Lower leg skin (tissue), 3 donors: ENCODE results near the gene TMOD4.

ENCODE experiments used
- POLR2A ChIP-seq, 2 donors: fragments of 450-650 bp; IDR thresholded peaks; one replicate each; pipeline ENCODE4 v1.6.1; 2016 to 2017; ENCODE audit warnings: antibody characterized with exemption in 2 of 2, mild to moderate bottlenecking in 1 of 2, moderate library complexity in 1 of 2
- TF ChIP-seq, protein P1 (sequence below), 3 donors: fragments of 450-650 bp; IDR thresholded peaks; one replicate each; pipeline ENCODE4 v1.5.1; 2016; ENCODE audit warnings: antibody characterized with exemption in 3 of 3, mild to moderate bottlenecking in 3 of 3, moderate library complexity in 2 of 3

GRCh38 chr1:151145304-151146071, 30.3 kb downstream of the TMOD4 start:
- TF ChIP-seq, protein P1, sequence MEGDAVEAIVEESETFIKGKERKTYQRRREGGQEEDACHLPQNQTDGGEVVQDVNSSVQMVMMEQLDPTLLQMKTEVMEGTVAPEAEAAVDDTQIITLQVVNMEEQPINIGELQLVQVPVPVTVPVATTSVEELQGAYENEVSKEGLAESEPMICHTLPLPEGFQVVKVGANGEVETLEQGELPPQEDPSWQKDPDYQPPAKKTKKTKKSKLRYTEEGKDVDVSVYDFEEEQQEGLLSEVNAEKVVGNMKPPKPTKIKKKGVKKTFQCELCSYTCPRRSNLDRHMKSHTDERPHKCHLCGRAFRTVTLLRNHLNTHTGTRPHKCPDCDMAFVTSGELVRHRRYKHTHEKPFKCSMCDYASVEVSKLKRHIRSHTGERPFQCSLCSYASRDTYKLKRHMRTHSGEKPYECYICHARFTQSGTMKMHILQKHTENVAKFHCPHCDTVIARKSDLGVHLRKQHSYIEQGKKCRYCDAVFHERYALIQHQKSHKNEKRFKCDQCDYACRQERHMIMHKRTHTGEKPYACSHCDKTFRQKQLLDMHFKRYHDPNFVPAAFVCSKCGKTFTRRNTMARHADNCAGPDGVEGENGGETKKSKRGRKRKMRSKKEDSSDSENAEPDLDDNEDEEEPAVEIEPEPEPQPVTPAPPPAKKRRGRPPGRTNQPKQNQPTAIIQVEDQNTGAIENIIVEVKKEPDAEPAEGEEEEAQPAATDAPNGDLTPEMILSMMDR (IDR thresholded peaks at IDR 0.05) = no peak
- TF ChIP-seq POLR2A (IDR thresholded peaks at IDR 0.05) = no peak
